GM23338 (cell line): ENCODE data around the gene FEM1A. TPM values are rescaled to one million over a fixed set of nuclear protein-coding genes. Genes with fewer than 3 reads are reported as not detected.

Experiments used
- ATAC-seq: fragments of 200-7000 bp; cut with Tn5 transposase; 3 replicates; pipeline ENCODE4 v1.9.1; 2020
- DNase-seq: peaks from one replicate; pipeline ENCODE4 v3.0.0-alpha.2; 2015; ENCODE audit warnings: low spot score
- H2AFZ ChIP-seq: fragments of 200-600 bp; sonication (generic); 2 replicates; pipeline ENCODE4 v1.8.0; 2016; ENCODE audit warnings: antibody characterized with exemption, mild to moderate bottlenecking, moderate library complexity
- H3F3A ChIP-seq: fragments of 200-600 bp; sonication (generic); replicated peaks from 2 replicates; pipeline ENCODE4 v1.8.0; 2017; ENCODE audit warnings: antibody characterized with exemption, mixed run types, low read depth
- H3K27ac ChIP-seq: fragments of 200-600 bp; sonication (generic); 2 replicates; pipeline ENCODE4 v1.6.1; 2016; ENCODE audit warnings: low read depth
- H3K27me3 ChIP-seq: fragments of 200-600 bp; sonication (generic); 2 replicates; pipeline ENCODE4 v1.8.0; 2016; ENCODE audit warnings: mild to moderate bottlenecking, mixed run types, moderate library complexity; ENCODE audit not compliant: insufficient read depth
- H3K36me3 ChIP-seq: fragments of 200-600 bp; sonication (generic); 2 replicates; pipeline ENCODE4 v1.8.0; 2016; ENCODE audit warnings: mild to moderate bottlenecking; ENCODE audit not compliant: insufficient read depth
- H3K4me1 ChIP-seq: fragments of 200-600 bp; sonication (generic); 2 replicates; pipeline ENCODE4 v1.8.0; 2016; ENCODE audit warnings: mild to moderate bottlenecking, moderate library complexity; ENCODE audit not compliant: insufficient read depth
- H3K4me2 ChIP-seq: fragments of 200-600 bp; sonication (generic); 2 replicates; pipeline ENCODE4 v1.7.1; 2017; ENCODE audit warnings: mixed run types
- H3K4me3 ChIP-seq: fragments of 200-600 bp; sonication (generic); 2 replicates; pipeline ENCODE4 v1.6.1; 2016; ENCODE audit warnings: mixed run types
- H3K79me2 ChIP-seq: fragments of 200-600 bp; sonication (generic); replicated peaks from 2 replicates; pipeline ENCODE4 v1.8.0; 2017; ENCODE audit warnings: mild to moderate bottlenecking; ENCODE audit not compliant: insufficient read depth
- H3K9me2 ChIP-seq: fragments of 200-600 bp; sonication (generic); 2 replicates; pipeline ENCODE4 v1.8.0; 2017; ENCODE audit not compliant: insufficient read depth
- H4K20me1 ChIP-seq: fragments of 200-600 bp; sonication (generic); replicated peaks from 2 replicates; pipeline ENCODE4 v1.8.0; 2017; ENCODE audit warnings: mild to moderate bottlenecking; ENCODE audit not compliant: insufficient read depth
- H3K27ac Mint-ChIP-seq: 2 replicates; pipeline ENCODE4 v1.8.0; 2020; ENCODE audit warnings: inconsistent platforms, mild to moderate bottlenecking, moderate library complexity, mixed read lengths
- H3K27me3 Mint-ChIP-seq: 3 replicates; pipeline ENCODE4 v1.8.0; 2022; ENCODE audit warnings: low read depth, mild to moderate bottlenecking, moderate library complexity, mixed read lengths, inconsistent platforms; ENCODE audit not compliant: insufficient read depth, poor library complexity
- H3K36me3 Mint-ChIP-seq: 3 replicates; pipeline ENCODE4 v1.8.0; 2021; ENCODE audit warnings: low read depth, mild to moderate bottlenecking, inconsistent platforms, moderate library complexity, mixed read lengths
- H3K4me1 Mint-ChIP-seq: 3 replicates; pipeline ENCODE4 v1.8.0; 2020; ENCODE audit warnings: mild to moderate bottlenecking, inconsistent platforms, mixed read lengths
- H3K4me3 Mint-ChIP-seq: 3 replicates; pipeline ENCODE4 v1.8.0; 2021; ENCODE audit warnings: moderate library complexity, mild to moderate bottlenecking, inconsistent platforms, mixed read lengths
- H3K9me3 Mint-ChIP-seq: 3 replicates; pipeline ENCODE4 v1.8.0; 2020; ENCODE audit warnings: moderate library complexity, mild to moderate bottlenecking, inconsistent platforms, mixed read lengths
- CREB1 ChIP-seq: fragments of 250-450 bp; sonication (Bioruptor Pico); IDR thresholded peaks from 2 replicates; pipeline ENCODE4 v1.5.0; 2020; ENCODE audit warnings: low read depth, mild to moderate bottlenecking, moderate library complexity
- EZH2 ChIP-seq: fragments of 200-600 bp; sonication (generic); IDR thresholded peaks from one replicate; pipeline ENCODE4 v1.8.0; 2017; ENCODE audit warnings: antibody characterized with exemption, mild to moderate bottlenecking, low read depth; ENCODE audit not compliant: unreplicated experiment
- EZH2phosphoT487 ChIP-seq: fragments of 200-600 bp; sonication (generic); IDR thresholded peaks from one replicate; pipeline ENCODE4 v1.8.1; 2018; ENCODE audit warnings: antibody characterized with exemption; ENCODE audit not compliant: unreplicated experiment
- JUNB ChIP-seq: IDR thresholded peaks from one replicate; pipeline ENCODE4 v1.6.1; 2016; ENCODE audit warnings: antibody characterized with exemption; ENCODE audit not compliant: unreplicated experiment
- NANOG ChIP-seq: IDR thresholded peaks from 2 replicates; pipeline ENCODE4 v1.6.1; 2016; ENCODE audit warnings: antibody characterized with exemption, borderline replicate concordance
- POLR2AphosphoS5 ChIP-seq: IDR thresholded peaks from 2 replicates; pipeline ENCODE4 v1.6.1; 2016; ENCODE audit warnings: antibody characterized with exemption, low read depth
- REST ChIP-seq: IDR thresholded peaks from one replicate; pipeline ENCODE4 v1.6.1; 2018; ENCODE audit warnings: antibody characterized with exemption; ENCODE audit not compliant: unreplicated experiment
- STAT1 ChIP-seq: IDR thresholded peaks from one replicate; pipeline ENCODE4 v1.6.1; 2016; ENCODE audit warnings: antibody characterized with exemption; ENCODE audit not compliant: unreplicated experiment
- ZNF114 ChIP-seq: fragments of 250-450 bp; sonication (Bioruptor Pico); IDR thresholded peaks from 2 replicates; pipeline ENCODE4 v1.5.0; 2020; ENCODE audit warnings: mild to moderate bottlenecking, moderate library complexity
- ZNF331 ChIP-seq: fragments of 250-450 bp; sonication (Bioruptor Pico); IDR thresholded peaks from 2 replicates; pipeline ENCODE4 v1.5.0; 2020; ENCODE audit warnings: low read depth, mild to moderate bottlenecking, moderate library complexity
- ZNF462 ChIP-seq: fragments of 250-450 bp; sonication (Bioruptor Pico); IDR thresholded peaks from 2 replicates; pipeline ENCODE4 v1.5.0; 2020; ENCODE audit warnings: mild to moderate bottlenecking, moderate library complexity
- polyA plus RNA-seq: library from polyadenylated mRNA; unstranded; fragments of >200 nt; fragmentation: Nextera tagmentation; extraction: Ambion mirVana; gene quantifications from 2 replicates; pipeline ENCODE4 v1.2.1, GENCODE V29; 2016
- total RNA-seq: library from RNA; depleted of rRNA; stranded (reverse); fragments of >200 nt; shearing (Covaris generic); gene quantifications from 2 replicates; pipeline ENCODE4 v1.2.3, GENCODE V29; 2014
- TF ChIP-seq, protein P1 (sequence below): IDR thresholded peaks from 2 replicates; pipeline ENCODE4 v1.6.1; 2016; ENCODE audit warnings: antibody characterized with exemption
- TF ChIP-seq, protein P2 (sequence below), 2 experiments: fragments of 200-600 bp in 1 of 2; sonication (generic) in 1 of 2; conservative IDR thresholded peaks; 2 replicates each; pipeline versions ENCODE4 v1.5.1 to v1.6.1; 2016 to 2017; ENCODE audit warnings: antibody characterized with exemption in 2 of 2, low read depth in 2 of 2, mild to moderate bottlenecking in 2 of 2, moderate library complexity in 1 of 2

FEM1A gene
- total and polyA plus RNA-seq, 2 experiments from 2014 or later = 0.87 to 16.5 TPM

- Mint-ChIP-seq H3K36me3 (no peaks in the 10 kb centered on the region; the same call in 2 of the 3 replicates), H3K4me1 (no peaks in the 10 kb centered on the region; the same call in 2 of the 3 replicates), H3K27me3 (peaks cover 18% of the 10 kb centered on the region), H3K4me3 (no peak overlapping the region), H3K9me3 (peaks cover 2% of the 10 kb centered on the region; the same call in 1 of the 3 replicates), H3K27ac (no peak overlapping the region)
- H3K9me2 ChIP-seq = no peaks in the 10 kb centered on the region
- no peak overlapping the region for H2AFZ ChIP-seq
- H3F3A ChIP-seq = 0 out of 2 replicates have a peak, but pooled peaks cover 2% of the 10 kb centered on the region
- TF ChIP-seq REST = no peak
- no peak for TF ChIP-seq EZH2
- TF ChIP-seq NANOG = no peak
- TF ChIP-seq EZH2phosphoT487 = no peak
- no peak for TF ChIP-seq CREB1 (CRISPR knock-in tag)
- TF ChIP-seq POLR2AphosphoS5 = no peak
- no peak for TF ChIP-seq ZNF462 (CRISPR knock-in tag)
- TF ChIP-seq ZNF114 = no peak
- TF ChIP-seq, protein P1, sequence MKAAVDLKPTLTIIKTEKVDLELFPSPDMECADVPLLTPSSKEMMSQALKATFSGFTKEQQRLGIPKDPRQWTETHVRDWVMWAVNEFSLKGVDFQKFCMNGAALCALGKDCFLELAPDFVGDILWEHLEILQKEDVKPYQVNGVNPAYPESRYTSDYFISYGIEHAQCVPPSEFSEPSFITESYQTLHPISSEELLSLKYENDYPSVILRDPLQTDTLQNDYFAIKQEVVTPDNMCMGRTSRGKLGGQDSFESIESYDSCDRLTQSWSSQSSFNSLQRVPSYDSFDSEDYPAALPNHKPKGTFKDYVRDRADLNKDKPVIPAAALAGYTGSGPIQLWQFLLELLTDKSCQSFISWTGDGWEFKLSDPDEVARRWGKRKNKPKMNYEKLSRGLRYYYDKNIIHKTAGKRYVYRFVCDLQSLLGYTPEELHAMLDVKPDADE = no peak
- TF ChIP-seq, protein P2, sequence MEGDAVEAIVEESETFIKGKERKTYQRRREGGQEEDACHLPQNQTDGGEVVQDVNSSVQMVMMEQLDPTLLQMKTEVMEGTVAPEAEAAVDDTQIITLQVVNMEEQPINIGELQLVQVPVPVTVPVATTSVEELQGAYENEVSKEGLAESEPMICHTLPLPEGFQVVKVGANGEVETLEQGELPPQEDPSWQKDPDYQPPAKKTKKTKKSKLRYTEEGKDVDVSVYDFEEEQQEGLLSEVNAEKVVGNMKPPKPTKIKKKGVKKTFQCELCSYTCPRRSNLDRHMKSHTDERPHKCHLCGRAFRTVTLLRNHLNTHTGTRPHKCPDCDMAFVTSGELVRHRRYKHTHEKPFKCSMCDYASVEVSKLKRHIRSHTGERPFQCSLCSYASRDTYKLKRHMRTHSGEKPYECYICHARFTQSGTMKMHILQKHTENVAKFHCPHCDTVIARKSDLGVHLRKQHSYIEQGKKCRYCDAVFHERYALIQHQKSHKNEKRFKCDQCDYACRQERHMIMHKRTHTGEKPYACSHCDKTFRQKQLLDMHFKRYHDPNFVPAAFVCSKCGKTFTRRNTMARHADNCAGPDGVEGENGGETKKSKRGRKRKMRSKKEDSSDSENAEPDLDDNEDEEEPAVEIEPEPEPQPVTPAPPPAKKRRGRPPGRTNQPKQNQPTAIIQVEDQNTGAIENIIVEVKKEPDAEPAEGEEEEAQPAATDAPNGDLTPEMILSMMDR (conservative IDR thresholded peaks at IDR 0.05; ENCODE audit: low read depth in 2 of 2) = no peak
- TF ChIP-seq ZNF331 (CRISPR knock-in tag) = no peak
- TF ChIP-seq STAT1 = no peak
- no peak for TF ChIP-seq JUNB
- no peak overlapping the region for H3K27ac ChIP-seq
- H3K4me1 ChIP-seq = no peaks in the 10 kb centered on the region
- H3K4me3 ChIP-seq = no peak overlapping the region
- no peaks in the 10 kb centered on the region for H3K36me3 ChIP-seq
- H3K4me2 ChIP-seq = no peak overlapping the region
- no peaks in the 10 kb centered on the region; the same call in 1 of the 2 replicates for H4K20me1 ChIP-seq
- no peaks in the 10 kb centered on the region for H3K27me3 ChIP-seq
- H3K79me2 ChIP-seq = no peaks in the 10 kb centered on the region
- DNase-seq (no peak), ATAC-seq (no peak)
Measured at GRCh38 chr19:4773047-4773640, 18.4 kb upstream of the FEM1A start.
